Adrenal gland (tissue), 5 donors: ENCODE data around the gene PRLHR.

Experiments
- POLR2A ChIP-seq, 2 donors: fragments of 450-650 bp; IDR thresholded peaks; one replicate each; pipeline ENCODE4 v1.6.1; 2017; ENCODE audit warnings: antibody characterized with exemption in 2 of 2, mild to moderate bottlenecking in 2 of 2, moderate library complexity in 1 of 2
- TF ChIP-seq, protein P1 (sequence below), 6 experiments: fragments of 450-650 bp in 4 of 6; fragments of 200-600 bp in 2 of 6; sonication (generic) in 1 of 6; IDR thresholded peaks; 1 replicate in 5 of 6; 2 replicates in 1 of 6; pipeline versions ENCODE4 v1.5.1 to v1.8.0; 2016 to 2021; ENCODE audit warnings: antibody characterized with exemption in 6 of 6, mild to moderate bottlenecking in 2 of 6, moderate library complexity in 1 of 6
- donor health status: DM: no; HTN: no; CAD: no.

DNA sequence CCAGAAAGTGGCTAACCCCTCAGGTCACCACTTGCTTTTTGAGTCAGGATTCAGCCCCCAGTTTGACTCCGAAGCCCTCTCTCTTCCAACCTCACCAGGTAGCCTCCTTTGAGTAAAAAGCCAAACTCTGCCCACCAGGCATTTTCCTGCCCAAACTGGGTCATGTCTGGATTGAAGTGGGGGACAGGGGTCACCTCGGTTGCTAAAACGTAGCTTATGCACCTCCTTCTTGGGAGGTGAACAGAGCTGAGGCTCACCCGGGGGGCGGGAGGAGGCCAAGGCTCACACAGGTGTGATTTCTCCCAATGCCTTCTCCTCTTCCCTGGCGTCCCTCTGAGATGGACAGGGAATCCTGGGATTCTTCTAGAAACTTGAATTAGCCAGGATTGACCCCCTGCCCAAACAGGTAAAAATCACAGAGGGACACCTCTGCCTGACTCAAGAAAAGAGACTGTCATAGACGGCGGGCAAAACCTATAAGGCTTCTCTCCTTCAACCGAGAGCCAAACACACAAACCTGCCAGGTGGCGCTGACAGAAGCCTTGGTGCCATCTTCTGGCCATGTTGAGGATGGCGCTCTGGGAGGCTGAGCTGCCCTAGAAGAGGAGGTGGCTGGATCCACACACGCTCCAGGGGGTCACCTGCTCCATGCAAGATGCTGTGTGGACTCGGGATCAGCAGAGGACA, 51.6 kb downstream of the PRLHR start:
- TF ChIP-seq, protein P1, sequence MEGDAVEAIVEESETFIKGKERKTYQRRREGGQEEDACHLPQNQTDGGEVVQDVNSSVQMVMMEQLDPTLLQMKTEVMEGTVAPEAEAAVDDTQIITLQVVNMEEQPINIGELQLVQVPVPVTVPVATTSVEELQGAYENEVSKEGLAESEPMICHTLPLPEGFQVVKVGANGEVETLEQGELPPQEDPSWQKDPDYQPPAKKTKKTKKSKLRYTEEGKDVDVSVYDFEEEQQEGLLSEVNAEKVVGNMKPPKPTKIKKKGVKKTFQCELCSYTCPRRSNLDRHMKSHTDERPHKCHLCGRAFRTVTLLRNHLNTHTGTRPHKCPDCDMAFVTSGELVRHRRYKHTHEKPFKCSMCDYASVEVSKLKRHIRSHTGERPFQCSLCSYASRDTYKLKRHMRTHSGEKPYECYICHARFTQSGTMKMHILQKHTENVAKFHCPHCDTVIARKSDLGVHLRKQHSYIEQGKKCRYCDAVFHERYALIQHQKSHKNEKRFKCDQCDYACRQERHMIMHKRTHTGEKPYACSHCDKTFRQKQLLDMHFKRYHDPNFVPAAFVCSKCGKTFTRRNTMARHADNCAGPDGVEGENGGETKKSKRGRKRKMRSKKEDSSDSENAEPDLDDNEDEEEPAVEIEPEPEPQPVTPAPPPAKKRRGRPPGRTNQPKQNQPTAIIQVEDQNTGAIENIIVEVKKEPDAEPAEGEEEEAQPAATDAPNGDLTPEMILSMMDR (IDR thresholded peaks at IDR 0.05) = peak; percentile 28 to 51 (median 39)
- no peak for TF ChIP-seq POLR2A (IDR thresholded peaks at IDR 0.05)
